Amniotic stem cell (primary cell): ENCODE data around the gene AOAH.

Experiments
- DNase-seq: peaks from one replicate; lab custom pipeline; 2025; lab: John Stamatoyannopoulos, UW

AOAH gene

GRCh38 chr7:36601601-36602000 is 122.7 kb downstream of the AOAH start:
- DNase-seq, result no peak

- no peak for DNase-seq
Measured at GRCh38 chr7:36600869-36601530, 123.3 kb downstream of the AOAH start.

GRCh38 chr7:36600314-36600682 is 124.0 kb downstream of the AOAH start:
- no peak for DNase-seq

GRCh38 chr7:36599645-36600313 is 124.5 kb downstream of the AOAH start:
- DNase-seq, result no peak

GRCh38 chr7:36598054-36598674 is 126.1 kb downstream of the AOAH start:
- DNase-seq, result no peak

- no peak for DNase-seq
Measured at GRCh38 chr7:36597090-36597773, 127.1 kb downstream of the AOAH start.

- no peak for DNase-seq
Measured at GRCh38 chr7:36594445-36594844, 129.8 kb downstream of the AOAH start.

- DNase-seq, result no peak
Measured at GRCh38 chr7:36591636-36592035, 132.7 kb downstream of the AOAH start.

GRCh38 chr7:36589391-36589790 is 134.9 kb downstream of the AOAH start:
- DNase-seq, result no peak

GRCh38 chr7:36583318-36583717 is 141.0 kb downstream of the AOAH start:
- DNase-seq, result no peak

GRCh38 chr7:36575832-36576231 is 148.5 kb downstream of the AOAH start:
- DNase-seq, result no peak

- DNase-seq, result no peak
Measured at GRCh38 chr7:36573066-36573465, 151.2 kb downstream of the AOAH start.

- no peak for DNase-seq
Measured at GRCh38 chr7:36571190-36571560, 153.1 kb downstream of the AOAH start.

- DNase-seq, result no peak
Measured at GRCh38 chr7:36570528-36571189, 153.6 kb downstream of the AOAH start.

- no peak for DNase-seq
Measured at GRCh38 chr7:36568452-36568849, 155.8 kb downstream of the AOAH start.

GRCh38 chr7:36567699-36568451 is 156.4 kb downstream of the AOAH start:
- no peak for DNase-seq

GRCh38 chr7:36565792-36566356 is 158.4 kb downstream of the AOAH start:
- DNase-seq, result no peak

- DNase-seq, result no peak
Measured at GRCh38 chr7:36564489-36564888, 159.8 kb downstream of the AOAH start.

- no peak for DNase-seq
Measured at GRCh38 chr7:36563706-36564327, 160.5 kb downstream of the AOAH start.

GRCh38 chr7:36562121-36562520 is 162.2 kb downstream of the AOAH start:
- no peak for DNase-seq

- DNase-seq, result no peak
Measured at GRCh38 chr7:36549029-36549428, 175.3 kb downstream of the AOAH start.
